PFSK-1 (cell line): ENCODE measurements around the gene OLAH.

Experiments used
- REST ChIP-seq, 2 experiments: IDR thresholded peaks; 2 replicates each; pipeline versions ENCODE4 v1.6.1 to v1.8.0; 2011 to 2012; ENCODE audit warnings: low read depth in 2 of 2, low read length in 2 of 2, control low read depth in 1 of 2, inconsistent platforms in 1 of 2, mild to moderate bottlenecking in 1 of 2, moderate library complexity in 1 of 2; ENCODE audit not compliant: insufficient read depth in 1 of 2
- SIN3A ChIP-seq: IDR thresholded peaks from 2 replicates; pipeline ENCODE4 v1.6.1; 2012; ENCODE audit warnings: mild to moderate bottlenecking, low read length, moderate library complexity, borderline replicate concordance; ENCODE audit not compliant: insufficient read depth

DNA sequence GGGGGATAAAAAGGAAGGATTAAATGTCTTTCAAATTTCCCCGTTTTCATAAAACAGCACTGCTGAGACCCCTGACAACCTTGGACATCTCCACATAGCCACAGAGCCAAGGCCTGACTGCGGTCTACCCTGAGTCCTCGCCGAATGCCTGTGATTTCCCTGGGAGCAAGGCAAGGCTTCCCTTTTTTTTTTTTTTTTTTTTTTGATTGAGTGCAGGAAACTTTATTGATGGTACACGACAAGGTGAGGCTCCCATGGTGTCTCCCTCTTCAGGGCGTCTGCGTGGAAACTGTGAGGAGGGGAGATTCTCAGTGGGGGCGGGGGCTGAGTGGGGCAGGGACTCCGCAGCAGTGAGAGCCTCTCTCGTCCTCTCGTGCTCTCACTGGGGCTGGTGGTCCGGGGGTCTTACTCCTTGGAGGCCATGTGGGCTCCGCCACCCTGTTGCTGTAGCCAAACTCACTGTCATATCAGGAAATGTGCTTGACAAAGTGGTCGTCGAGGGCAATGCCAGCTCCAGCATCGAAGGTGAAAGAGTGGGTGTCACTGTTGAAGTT is 49.2 kb downstream of the OLAH start:
- TF ChIP-seq REST (IDR thresholded peaks at IDR 0.05; ENCODE audit: insufficient read depth in 1 of 2, low read depth in 2 of 2, low read length in 2 of 2), result no peak
- no peak for TF ChIP-seq SIN3A
